GM19043 (cell line): ENCODE results near the gene NOX1.
"Not testable (repeated sequence)": the region's sequence is repeated elsewhere in the genome, so short reads cannot be mapped to it uniquely, and the experiment has no call there.

Source experiments
- ATAC-seq: cut with Tn5 transposase; IDR thresholded peaks from one replicate; pipeline ENCODE4 v1.9.1; 2021; ENCODE audit warnings: low read depth; ENCODE audit not compliant: unreplicated experiment

The NOX1 gene

GRCh38 chrX:100819837-100820666 lies 54.1 kb downstream of the NOX1 start, which contains the start of gene CSTF2:
Gene CSTF2, plus strand, starts transcription at chrX:100820391. Its CDS starts 26 bp downstream, at chrX:100820417.
- peak; percentile 99 for ATAC-seq

DNA sequence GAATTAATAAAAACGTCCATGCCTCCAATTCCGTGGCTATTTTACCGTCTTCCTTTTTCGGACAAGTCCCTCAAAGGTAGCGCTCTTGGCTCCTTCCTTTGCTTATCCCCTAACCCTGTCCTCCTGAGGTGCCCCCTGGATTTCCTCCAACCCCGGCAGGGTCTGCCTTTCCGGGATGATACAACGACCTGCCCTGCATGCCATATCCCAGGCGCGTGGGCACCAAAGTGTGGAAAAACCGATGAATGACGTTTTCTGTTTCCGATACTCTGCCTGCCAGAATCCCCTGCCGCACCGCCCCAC lies 54.7 kb downstream of the NOX1 start:
- no peak for ATAC-seq

DNA sequence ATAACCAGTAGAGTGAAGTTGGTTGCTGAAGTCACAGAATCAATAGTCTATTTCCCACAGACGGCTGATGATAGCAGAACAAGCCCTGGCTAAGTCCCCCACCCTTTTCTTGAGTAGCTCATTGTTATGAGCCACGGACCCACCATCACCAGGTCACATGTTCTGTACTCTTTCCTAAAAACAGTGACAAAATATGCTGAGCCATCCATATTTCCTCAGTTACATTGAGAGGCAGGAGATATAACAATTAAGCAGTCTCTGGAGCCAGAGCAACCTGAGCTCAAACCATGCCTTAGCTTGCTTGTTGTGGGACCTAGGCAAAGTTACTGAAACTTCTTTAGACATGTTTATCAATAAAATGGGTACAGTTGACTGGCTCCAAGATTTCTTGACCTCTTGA lies 56.8 kb downstream of the NOX1 start:
- no peak for ATAC-seq

DNA sequence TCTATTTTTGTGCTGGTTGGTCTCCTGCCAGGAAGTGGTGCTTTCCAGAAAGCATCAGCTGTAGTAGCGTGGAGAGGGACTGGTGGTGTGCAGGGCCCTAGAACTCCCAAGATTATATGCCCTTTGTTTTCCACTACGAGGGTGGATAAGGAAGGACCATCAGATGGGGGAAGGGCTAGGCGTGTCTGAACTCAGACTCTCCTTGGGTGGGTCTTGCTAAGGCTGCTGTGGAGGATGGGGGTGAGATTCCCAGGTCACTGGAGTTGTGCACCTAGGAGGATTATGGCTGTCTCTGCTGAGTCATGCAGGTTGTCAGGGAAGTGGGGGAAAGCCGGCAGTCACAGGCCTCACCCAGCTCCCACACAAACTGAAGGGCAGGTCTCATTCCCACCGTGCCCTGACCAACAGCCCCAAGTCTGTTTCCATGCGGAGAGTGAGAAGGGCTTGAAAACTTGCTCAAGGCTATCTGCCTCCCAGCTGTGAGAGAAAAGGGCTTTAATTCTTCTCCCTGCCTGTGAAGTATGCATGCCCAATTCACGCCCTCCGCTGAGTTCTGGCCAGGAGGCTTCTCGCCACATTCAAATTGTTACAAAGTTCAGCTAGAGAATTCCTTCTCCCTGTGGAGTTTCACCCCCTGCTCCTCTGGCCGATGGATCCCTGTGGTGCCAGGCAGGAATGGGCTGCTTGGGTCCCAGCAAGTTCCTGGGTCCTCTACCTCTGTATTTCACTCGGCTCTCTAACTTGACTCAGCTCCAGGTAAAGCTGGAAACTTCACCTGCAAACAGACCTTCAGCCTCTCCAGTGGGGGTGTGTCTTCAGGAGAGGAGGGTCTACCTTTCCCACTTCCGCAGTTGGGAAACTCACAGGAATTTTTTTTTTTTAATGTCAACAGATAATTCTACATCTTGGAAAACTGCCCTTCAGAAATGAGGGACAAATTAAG lies 61.7 kb downstream of the NOX1 start:
- ATAC-seq = no peak

- not testable (repeated sequence) for ATAC-seq
Measured at GRCh38 chrX:100808265-100808664, 65.9 kb downstream of the NOX1 start.

DNA sequence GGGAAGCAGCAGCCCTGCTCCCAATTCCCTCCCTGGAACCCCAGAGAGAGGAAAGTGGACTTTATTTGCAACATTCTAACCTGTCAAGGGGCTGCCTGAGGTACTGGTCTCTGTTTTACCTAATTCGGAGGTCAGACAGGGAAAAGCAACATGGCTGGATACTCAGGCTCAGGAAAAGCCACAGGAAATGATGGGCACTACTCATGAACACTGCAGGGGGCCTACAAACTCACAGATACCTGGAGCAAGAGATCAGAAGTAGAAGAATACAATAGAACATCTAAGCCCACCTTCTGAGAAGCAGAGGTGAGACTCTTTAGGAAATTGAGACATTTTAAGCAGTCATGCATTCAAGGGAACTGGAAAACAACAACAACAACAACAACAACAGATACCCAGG lies 69.4 kb downstream of the NOX1 start:
- ATAC-seq = no peak

DNA sequence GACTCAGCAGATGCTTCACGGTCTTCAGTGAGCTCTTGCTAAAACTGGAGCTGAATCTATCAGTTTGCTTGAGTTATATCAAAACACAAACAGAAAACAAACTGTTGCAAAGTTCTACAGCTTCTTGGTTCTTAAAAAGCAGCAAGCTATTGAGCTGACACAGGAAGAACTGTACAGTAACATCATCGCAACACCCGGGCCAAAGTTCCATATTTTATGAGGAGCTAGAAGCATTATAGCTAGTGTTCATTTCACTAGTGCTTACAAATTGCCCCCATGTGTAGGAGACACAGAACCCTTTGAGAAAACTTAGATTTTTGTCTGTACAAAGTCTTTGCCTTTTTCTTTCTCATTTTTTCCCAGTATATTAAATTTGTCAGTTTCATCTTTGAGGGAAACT lies 71.3 kb downstream of the NOX1 start:
- no peak for ATAC-seq

DNA sequence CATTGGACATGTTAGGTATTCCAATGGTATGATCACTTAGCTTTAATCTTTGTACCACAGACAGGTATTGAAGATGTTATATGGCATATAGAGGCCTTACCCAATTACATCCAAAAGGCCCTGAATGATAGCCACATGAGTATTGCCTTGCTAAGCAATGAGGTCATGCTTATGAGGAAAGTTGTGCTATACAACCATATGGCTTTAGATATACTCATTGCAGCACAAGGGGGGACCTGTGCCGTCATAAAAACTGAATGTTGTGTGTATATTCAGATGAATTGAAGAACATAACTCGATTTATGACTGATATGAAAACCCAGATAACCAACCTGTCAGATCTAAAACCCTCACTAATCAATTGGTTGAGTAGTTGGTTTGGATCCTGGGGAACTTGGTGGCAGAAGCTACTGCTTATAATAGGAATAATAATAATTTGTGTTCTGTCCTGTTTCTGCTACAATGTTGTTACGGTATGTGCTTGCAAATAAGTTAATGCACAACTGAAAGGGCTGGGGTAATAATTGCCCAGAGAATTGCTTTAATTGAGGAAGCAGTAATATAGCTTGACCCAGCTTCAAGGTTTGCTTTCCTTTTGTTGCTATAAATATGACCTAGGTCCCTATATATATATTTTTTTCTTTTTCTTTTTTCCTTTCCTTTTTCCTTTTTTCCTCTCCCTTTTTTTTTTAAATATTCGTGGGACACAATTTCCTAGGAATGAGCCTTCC lies 75.5 kb downstream of the NOX1 start:
- no peak for ATAC-seq

DNA sequence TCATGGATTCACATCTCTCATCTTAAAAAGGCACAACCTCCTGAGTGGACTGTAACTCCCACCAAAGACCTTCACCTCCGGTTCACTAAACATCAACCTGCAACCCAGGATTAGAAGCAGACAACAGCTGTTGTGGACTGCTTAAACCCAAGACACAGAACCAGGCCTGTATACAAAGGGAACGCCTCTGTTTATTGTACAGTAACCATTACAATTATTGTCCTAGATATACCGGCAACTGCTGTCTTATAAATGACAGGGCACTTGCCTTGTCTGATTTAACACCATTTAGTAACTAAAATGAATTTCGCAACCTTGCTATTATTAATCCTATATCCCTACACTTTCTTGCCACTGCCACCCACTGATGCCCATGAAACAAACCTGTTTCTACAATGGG lies 76.8 kb downstream of the NOX1 start:
- no peak for ATAC-seq

DNA sequence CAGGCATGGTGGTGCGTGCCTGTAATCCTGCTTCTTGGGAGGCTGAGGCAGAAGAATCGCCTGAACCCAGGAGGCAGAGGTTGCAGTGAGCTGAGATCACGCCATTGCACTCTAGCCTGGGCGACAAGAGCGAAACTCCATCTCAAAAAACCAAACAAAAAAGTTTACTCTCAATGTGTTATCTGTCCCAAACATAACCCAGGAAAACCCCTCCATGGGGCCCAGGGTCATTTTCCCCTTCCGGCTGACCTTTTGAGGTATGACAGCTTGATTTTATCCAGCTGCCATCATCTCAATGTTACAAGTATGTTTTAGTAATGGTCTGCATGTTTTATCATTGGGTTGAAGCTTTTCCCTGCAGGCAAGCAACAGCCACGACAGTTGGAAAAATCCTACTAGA lies 77.8 kb downstream of the NOX1 start:
- ATAC-seq = not testable (repeated sequence)
